NCI-H2029 treated with DMSO at 0.1 percent for 48 hours (cell line): ENCODE data around the gene CADM2.

Experiments
- DNase-seq: peaks from one replicate; lab custom pipeline; 2025; lab: John Stamatoyannopoulos, UW

CADM2 gene

GRCh38 chr3:85189731-85190130 is 230.9 kb downstream of the CADM2 start:
- no peak for DNase-seq

DNA sequence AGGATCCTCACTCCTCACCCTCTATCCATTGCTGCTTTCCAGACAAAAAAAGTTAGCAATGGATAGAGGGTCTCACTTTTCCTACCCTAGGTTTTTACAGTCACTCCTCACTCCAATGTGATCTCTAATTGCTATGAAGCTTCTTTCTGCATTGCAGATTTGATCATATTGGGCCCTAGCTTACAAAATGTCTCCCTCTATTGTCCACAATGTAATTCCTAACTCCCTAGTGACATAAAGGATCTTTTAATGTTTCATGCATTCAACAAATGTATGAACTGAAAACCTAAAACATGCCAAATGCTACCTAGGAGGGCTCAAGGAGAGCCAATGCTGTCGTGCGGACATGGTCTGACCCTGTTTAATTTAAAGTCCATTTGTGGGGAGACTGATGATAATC is 234.8 kb downstream of the CADM2 start:
- no peak for DNase-seq

- no peak for DNase-seq
Measured at GRCh38 chr3:85208650-85209049, 249.9 kb downstream of the CADM2 start.

- DNase-seq = no peak
Measured at GRCh38 chr3:85210540-85210939, 251.8 kb downstream of the CADM2 start.

GRCh38 chr3:85228966-85229365 is 270.2 kb downstream of the CADM2 start:
- DNase-seq = no peak

GRCh38 chr3:85244091-85244490 is 285.3 kb downstream of the CADM2 start:
- DNase-seq = no peak

DNA sequence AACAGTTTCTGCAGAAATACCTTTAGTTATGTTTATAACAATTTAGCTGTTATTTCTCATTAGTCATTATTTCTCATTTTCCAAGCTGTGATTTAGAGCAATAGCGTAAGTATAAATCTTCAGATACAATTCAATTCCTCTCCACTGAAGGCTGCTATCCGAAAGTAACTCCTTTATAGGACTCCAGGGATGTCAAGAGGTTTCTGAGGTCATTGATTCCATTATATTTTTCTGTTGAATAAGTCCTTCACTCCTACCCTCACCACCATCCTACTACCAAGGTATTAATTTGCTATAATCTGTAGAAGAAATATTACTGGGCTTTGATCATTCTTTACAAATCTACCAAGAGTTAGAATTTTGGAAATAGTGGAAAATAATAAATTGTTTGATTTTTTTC is 285.7 kb downstream of the CADM2 start:
- no peak for DNase-seq

- DNase-seq = no peak
Measured at GRCh38 chr3:85251766-85252165, 293.0 kb downstream of the CADM2 start.

- no peak for DNase-seq
Measured at GRCh38 chr3:85252686-85253085, 293.9 kb downstream of the CADM2 start.

GRCh38 chr3:85254738-85255137 is 295.9 kb downstream of the CADM2 start:
- DNase-seq = no peak

GRCh38 chr3:85255949-85256348 is 297.2 kb downstream of the CADM2 start:
- DNase-seq = no peak

DNA sequence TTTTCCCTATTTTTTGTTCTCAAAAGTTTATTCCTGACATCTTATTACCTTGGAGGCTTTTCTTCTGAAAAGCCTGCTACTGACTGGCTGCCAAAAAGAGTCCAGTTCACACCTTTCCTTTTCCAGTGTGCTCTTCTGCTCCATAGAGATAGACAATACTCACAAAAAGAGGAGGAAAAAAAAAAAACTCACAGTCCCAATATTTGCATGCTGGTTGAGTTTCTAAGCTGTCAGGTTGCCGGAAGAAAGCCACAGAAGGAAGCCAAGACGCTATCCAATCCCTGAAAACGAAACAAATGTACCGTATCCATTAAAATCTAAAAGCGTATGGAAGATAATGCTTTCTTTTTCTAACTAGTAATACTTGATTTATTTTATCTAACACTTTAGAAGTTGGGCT is 299.5 kb downstream of the CADM2 start:
- no peak for DNase-seq

DNA sequence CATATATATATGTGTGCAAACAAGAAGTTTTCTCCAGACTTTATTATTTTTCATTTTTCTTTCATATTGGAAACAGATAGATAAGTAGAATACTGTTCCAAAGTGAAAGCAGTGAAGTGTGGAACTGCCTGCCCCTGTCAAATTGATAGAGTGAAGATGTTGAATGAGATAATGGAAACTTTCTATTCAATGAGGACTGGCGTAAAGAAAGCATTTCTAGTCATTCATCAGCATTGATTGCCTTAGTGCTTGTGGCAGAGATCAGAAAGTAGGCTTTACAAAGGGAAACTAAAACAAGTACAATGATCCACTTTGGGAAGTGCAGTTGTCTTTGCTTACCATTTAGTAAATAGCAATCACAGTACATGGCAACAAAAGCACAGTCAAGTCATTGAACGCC is 300.0 kb downstream of the CADM2 start:
- peak; percentile 17 for DNase-seq

GRCh38 chr3:85259748-85260147 is 301.0 kb downstream of the CADM2 start:
- peak; percentile 13 for DNase-seq

GRCh38 chr3:85264381-85264780 is 305.6 kb downstream of the CADM2 start:
- no peak for DNase-seq

DNA sequence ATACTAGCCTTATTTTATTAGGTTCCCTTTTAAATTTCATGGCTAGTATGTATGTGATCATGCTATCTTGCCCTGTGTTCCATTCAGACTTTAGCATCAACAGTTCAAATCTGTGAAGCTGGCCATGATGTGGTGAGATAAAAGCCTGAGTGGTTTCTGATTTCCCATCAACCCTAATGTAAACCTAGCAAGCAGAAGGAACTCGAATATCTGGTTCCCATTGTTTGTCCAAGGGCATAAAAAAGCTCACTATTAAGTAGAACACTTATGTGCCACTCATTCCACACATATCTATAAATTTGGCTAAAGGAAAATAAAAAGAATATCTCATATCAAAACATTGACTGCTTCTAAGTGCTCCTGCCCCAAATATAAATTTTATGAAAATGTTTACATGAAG is 311.7 kb downstream of the CADM2 start:
- DNase-seq = peak; percentile 63

DNA sequence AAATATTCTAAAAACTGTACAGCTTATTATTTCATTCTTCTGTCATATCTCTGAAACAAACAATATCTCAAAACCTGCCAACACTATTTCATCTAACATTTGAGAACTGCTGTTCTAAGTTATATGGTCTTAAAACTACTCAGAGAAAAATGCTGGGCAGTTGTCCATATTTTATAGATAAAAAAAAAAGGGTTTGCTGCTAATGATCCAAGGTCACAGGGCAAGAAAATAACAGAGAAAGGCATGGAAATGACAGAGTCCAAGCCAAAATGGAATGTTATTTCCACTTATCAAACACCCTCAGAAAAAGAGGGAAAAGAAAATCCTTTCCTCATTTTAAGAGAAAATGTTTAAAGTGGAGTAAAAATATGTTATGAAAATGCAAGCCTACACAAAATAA is 313.1 kb downstream of the CADM2 start:
- no peak for DNase-seq

GRCh38 chr3:85288257-85288656 is 329.5 kb downstream of the CADM2 start:
- no peak for DNase-seq

- no peak for DNase-seq
Measured at GRCh38 chr3:85297291-85297690, 338.5 kb downstream of the CADM2 start.

GRCh38 chr3:85298032-85298431 is 339.2 kb downstream of the CADM2 start:
- no peak for DNase-seq

DNA sequence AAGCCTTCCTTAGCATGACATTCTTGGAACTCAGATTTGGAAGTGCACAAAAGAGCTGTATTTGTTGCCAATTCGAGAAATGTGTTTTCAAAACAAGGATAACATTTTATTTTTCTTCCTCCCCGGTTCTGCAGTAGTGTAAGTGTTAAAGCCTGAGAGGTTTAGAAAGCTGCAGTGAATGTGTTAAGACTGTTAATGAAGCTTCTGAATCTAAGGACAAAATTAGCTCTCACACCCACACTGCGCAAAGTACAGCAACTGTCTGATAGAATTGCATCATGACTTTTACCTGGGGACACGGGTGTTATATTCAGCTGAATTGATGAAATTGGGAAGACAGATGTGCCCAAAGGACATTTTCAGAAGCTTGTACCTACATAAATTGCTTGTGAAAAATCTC is 344.4 kb downstream of the CADM2 start:
- no peak for DNase-seq

DNA sequence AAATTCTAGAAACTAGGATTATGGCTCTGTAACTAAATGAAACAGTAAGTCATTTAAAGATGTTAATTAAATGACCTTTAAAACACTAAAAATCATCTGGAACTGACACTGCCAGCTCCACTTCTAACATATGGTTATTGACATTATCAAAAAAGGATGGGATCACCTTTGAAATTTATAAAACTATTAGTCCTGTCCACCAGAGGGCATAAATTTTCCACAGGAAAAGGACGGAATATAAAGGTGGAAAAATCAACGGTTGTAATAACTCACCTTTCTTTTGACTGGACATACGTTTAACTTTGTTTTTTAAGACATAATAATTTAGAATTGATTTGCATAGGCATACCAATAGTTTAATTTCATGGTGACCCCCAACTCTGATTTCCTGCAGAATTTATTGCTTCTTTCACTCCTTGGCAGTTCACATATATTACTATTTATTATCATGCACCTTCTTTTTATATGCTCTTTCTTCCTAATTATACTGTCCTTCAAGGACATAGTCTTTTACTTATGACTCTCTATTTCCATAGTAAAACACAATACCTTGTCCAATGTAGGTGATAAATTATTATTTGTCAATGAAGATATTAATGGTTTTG is 345.7 kb downstream of the CADM2 start:
- DNase-seq = no peak

GRCh38 chr3:85312331-85312730 is 353.5 kb downstream of the CADM2 start:
- no peak for DNase-seq

GRCh38 chr3:85313380-85313779 is 354.6 kb downstream of the CADM2 start:
- no peak for DNase-seq

DNA sequence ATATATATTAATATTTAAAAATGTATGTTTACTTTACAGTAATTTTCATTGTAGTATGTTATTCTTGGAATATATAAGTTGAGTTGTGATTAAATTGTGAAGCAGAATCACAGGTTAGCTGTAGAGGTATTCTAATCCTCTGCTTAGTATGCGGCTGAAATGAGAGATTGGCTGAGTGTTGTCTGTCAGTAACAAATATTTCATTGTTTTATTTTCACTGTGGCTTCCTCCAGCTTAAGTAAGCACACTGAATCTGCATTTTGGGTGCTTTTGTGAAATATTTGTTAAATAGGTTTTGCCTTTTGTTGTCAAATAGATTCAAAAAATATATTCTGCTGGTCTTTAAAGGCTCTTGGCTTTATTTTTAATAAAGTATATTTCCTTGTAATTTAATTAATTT is 357.5 kb downstream of the CADM2 start:
- no peak for DNase-seq
